ENCODE measurements around the gene HOMER2.

- TF ChIP-seq CTCF (IDR thresholded peaks at IDR 0.05) (no peak), POLR2A (IDR thresholded peaks at IDR 0.05) (no peak)
Observed at GRCh38 chr15:82900511-82901060, 51.9 kb downstream of the HOMER2 start.
